GM10266 (cell line): ENCODE results near the gene RAB36.

Experiments used
- DNase-seq: peaks from one replicate; pipeline ENCODE4 v3.0.0; 2012; ENCODE audit errors: extremely low spot score
- CTCF ChIP-seq: IDR thresholded peaks from 2 replicates; pipeline ENCODE4 v1.5.1; 2012; ENCODE audit warnings: mild to moderate bottlenecking, low read depth; ENCODE audit not compliant: control insufficient read depth, insufficient read depth; ENCODE audit errors: missing control alignments

The RAB36 gene

GRCh38 chr22:23213581-23214334 is 68.5 kb downstream of the RAB36 start:
- TF ChIP-seq CTCF, result no peak

More at GRCh38 chr22:23213581-23214334, 68.5 kb downstream of the RAB36 start:
- DNase-seq, result no peak
